Amygdala (tissue), 56 donors: Measurements from ENCODE around the gene C1QTNF1.

ENCODE experiments used
- DNase-seq, 56 donors: peaks; one replicate each; lab custom pipeline; 2025; lab: John Stamatoyannopoulos, UW

The C1QTNF1 gene

GRCh38 chr17:79003661-79004411 is 20.1 kb upstream of the C1QTNF1 start:
- DNase-seq, result no peak

GRCh38 chr17:79005063-79005861 is 18.7 kb upstream of the C1QTNF1 start:
- no peak for DNase-seq

- DNase-seq, result no peak
Measured at GRCh38 chr17:79006046-79006445, 17.9 kb upstream of the C1QTNF1 start.

GRCh38 chr17:79006794-79007503 is 17.0 kb upstream of the C1QTNF1 start:
- DNase-seq, result no peak

GRCh38 chr17:79007504-79008381 is 16.2 kb upstream of the C1QTNF1 start:
- DNase-seq, result no peak

GRCh38 chr17:79008666-79009387 is 15.1 kb upstream of the C1QTNF1 start:
- no peak for DNase-seq

GRCh38 chr17:79009397-79010303 is 14.3 kb upstream of the C1QTNF1 start, which contains the start of gene CANT1:
TSS of gene CANT1 (minus strand) at chr17:79009764. CDS start at chr17:78997622, 12,142 bp downstream.
- peak in 47 of 56 donors; percentile 31 to 86 (median 68) for DNase-seq

- DNase-seq, result no peak
Measured at GRCh38 chr17:79010304-79010646, 13.7 kb upstream of the C1QTNF1 start.

GRCh38 chr17:79011451-79012147 is 12.4 kb upstream of the C1QTNF1 start:
- no peak for DNase-seq

- DNase-seq, result no peak
Measured at GRCh38 chr17:79012563-79013134, 11.3 kb upstream of the C1QTNF1 start.

- DNase-seq, result no peak
Measured at GRCh38 chr17:79014158-79014758, 9.7 kb upstream of the C1QTNF1 start.

GRCh38 chr17:79017546-79018369 is 6.2 kb upstream of the C1QTNF1 start:
- no peak for DNase-seq

GRCh38 chr17:79018370-79018695 is 5.6 kb upstream of the C1QTNF1 start:
- no peak for DNase-seq

GRCh38 chr17:79019261-79019631 is 4.7 kb upstream of the C1QTNF1 start:
- no peak for DNase-seq

- DNase-seq, result peak in 5 of 56 donors; percentile 5 to 62 (median 47)
Measured at GRCh38 chr17:79019632-79020584, 4.1 kb upstream of the C1QTNF1 start.
